Measurements from ENCODE around the gene VANGL2. TPM values are rescaled to one million over a fixed set of nuclear protein-coding genes. Genes with fewer than 3 reads are reported as not detected.

The VANGL2 gene
- total and polyA plus RNA-seq, 4 experiments from 2014 or later = not detected

DNA sequence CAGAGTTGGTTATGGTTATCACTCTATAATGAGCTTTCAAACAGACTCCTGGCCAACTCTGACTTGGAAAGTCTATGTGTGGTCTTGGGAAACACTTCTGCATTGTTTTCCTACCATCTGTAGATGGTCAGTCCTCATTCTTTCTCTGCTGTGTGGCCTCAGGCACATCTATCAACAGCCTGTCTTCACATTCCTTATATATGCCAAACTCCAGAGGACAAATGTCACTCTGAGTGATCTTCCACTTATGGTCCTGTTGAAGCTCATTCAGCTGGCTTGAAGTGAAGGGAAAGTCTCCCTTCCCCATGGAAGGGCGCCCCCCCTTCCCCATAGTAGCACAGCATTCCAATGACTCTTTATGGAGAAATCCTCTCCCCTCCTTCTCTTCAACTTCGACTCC lies 58.7 kb downstream of the VANGL2 start:
- H3K27ac Mint-ChIP-seq = peak overlapping the region in 5 of 7 donors; percentile 1 to 94 (median 69)
- no peak for DNase-seq
- no peak overlapping the region for H3K4me3 ChIP-seq (ENCODE audit: low read length in 2 of 2)
- H3K4me1 ChIP-seq (ENCODE audit: insufficient read depth, low read length) = peaks cover 57% of the 10 kb centered on the region
- H3K27me3 Mint-ChIP-seq = no peaks in the 10 kb centered on the region
- no peaks in the 10 kb centered on the region for H3K9me3 Mint-ChIP-seq
- no peaks in the 10 kb centered on the region for H3K36me3 ChIP-seq (ENCODE audit: insufficient read depth, low read length)
- H3K36me3 Mint-ChIP-seq = no peaks in the 10 kb centered on the region
- peak overlapping the region in 3 of 8 donors; percentile 24 to 33 (median 27) for H3K4me3 Mint-ChIP-seq
- H3K27ac ChIP-seq (ENCODE audit: low read depth, low read length) = no peak overlapping the region
- intact Hi-C loops (cut with micrococcal nuclease) = no loop called here
- POLR2A ChIA-PET (ENCODE audit: partially characterized antibody) = interaction anchor here (0.8 to 2.2 kb wide), 8 partner anchors 9 to 81 kb away, joined by 3 to 7 read pairs (median 4); partner anchors contain the start of gene SLAMF6
- no peaks in the 10 kb centered on the region for H3K27me3 ChIP-seq (ENCODE audit: insufficient read depth, low read length)
- CTCF ChIA-PET (ENCODE audit: partially characterized antibody) = interaction anchor here (0.9 kb wide), 1 partner anchor 86 kb away, joined by 3 read pairs; no protein-coding TSS in a partner anchor
- H3K4me1 Mint-ChIP-seq = peaks cover 56 to 78% (median 60%) of the 10 kb centered on the region in 4 donors
- H3K9me3 ChIP-seq (ENCODE audit: control insufficient read depth in 1 of 2, low read length in 2 of 2) = no peaks in the 10 kb centered on the region

GRCh38 chr1:160459687-160460086 lies 59.3 kb downstream of the VANGL2 start:
- H3K4me1 ChIP-seq (ENCODE audit: insufficient read depth, low read length) = peaks cover 56% of the 10 kb centered on the region
- Mint-ChIP-seq H3K4me3 (peak overlapping the region; percentile 1 to 91 (median 76)), H3K4me1 (peaks cover 54 to 78% (median 57%) of the 10 kb centered on the region in 4 donors), H3K27ac (peak overlapping the region; percentile 24 to 95 (median 80)), H3K36me3 (no peaks in the 10 kb centered on the region), H3K9me3 (no peaks in the 10 kb centered on the region), H3K27me3 (no peaks in the 10 kb centered on the region)
- no peak overlapping the region for H3K27ac ChIP-seq (ENCODE audit: low read depth, low read length)
- H3K27me3 ChIP-seq (ENCODE audit: insufficient read depth, low read length) = no peaks in the 10 kb centered on the region
- H3K4me3 ChIP-seq (ENCODE audit: low read length in 2 of 2) = no peak overlapping the region
- CTCF ChIA-PET (ENCODE audit: partially characterized antibody) = interaction anchor here (0.9 to 1.6 kb wide), 2 partner anchors 8 to 85 kb away, joined by 3 read pairs; no protein-coding TSS in a partner anchor
- H3K9me3 ChIP-seq (ENCODE audit: control insufficient read depth in 1 of 2, low read length in 2 of 2) = no peaks in the 10 kb centered on the region
- DNase-seq = no peak
- POLR2A ChIA-PET (ENCODE audit: partially characterized antibody) = interaction anchor here (0.8 to 2.2 kb wide), 6 partner anchors 11 to 81 kb away, joined by 3 to 7 read pairs (median 4); partner anchors contain the start of gene SLAMF6
- intact Hi-C loops (cut with micrococcal nuclease) = no loop called here
- no peaks in the 10 kb centered on the region for H3K36me3 ChIP-seq (ENCODE audit: insufficient read depth, low read length)

- POLR2A ChIA-PET (ENCODE audit: partially characterized antibody) = interaction anchor here (0.6 to 2.2 kb wide), 8 partner anchors 9 to 80 kb away, joined by 3 to 7 read pairs (median 3); no protein-coding TSS in a partner anchor
- H3K27me3 ChIP-seq (ENCODE audit: insufficient read depth, low read length) = no peaks in the 10 kb centered on the region
- H3K27ac ChIP-seq (ENCODE audit: low read depth, low read length) = peak overlapping the region; percentile 43
- Mint-ChIP-seq H3K9me3 (peaks cover 0 to 2% (median 0%) of the 10 kb centered on the region in 8 donors), H3K4me3 (peak overlapping the region; percentile 67 to 91 (median 82)), H3K27ac (peak overlapping the region; percentile 61 to 95 (median 93)), H3K36me3 (no peaks in the 10 kb centered on the region), H3K4me1 (peaks cover 52 to 75% (median 52%) of the 10 kb centered on the region in 4 donors), H3K27me3 (no peaks in the 10 kb centered on the region)
- CTCF ChIA-PET (ENCODE audit: partially characterized antibody) = interaction anchor here (1.0 to 1.6 kb wide), 2 partner anchors 9 to 20 kb away, joined by 3 read pairs; no protein-coding TSS in a partner anchor
- H3K36me3 ChIP-seq (ENCODE audit: insufficient read depth, low read length) = no peaks in the 10 kb centered on the region
- intact Hi-C loops (cut with micrococcal nuclease) = no loop called here
- peak overlapping the region; percentile 29 to 53 for H3K4me3 ChIP-seq (ENCODE audit: low read length in 2 of 2)
- no peak for DNase-seq
- H3K9me3 ChIP-seq (ENCODE audit: control insufficient read depth in 1 of 2, low read length in 2 of 2) = no peaks in the 10 kb centered on the region
- peaks cover 52% of the 10 kb centered on the region for H3K4me1 ChIP-seq (ENCODE audit: insufficient read depth, low read length)
These were observed 59.9 kb downstream of the VANGL2 start for GRCh38 chr1:160460214-160460642.

GRCh38 chr1:160460683-160461287 lies 60.4 kb downstream of the VANGL2 start:
- Mint-ChIP-seq H3K9me3 (peaks cover 0 to 4% (median 0%) of the 10 kb centered on the region in 8 donors), H3K27me3 (no peaks in the 10 kb centered on the region), H3K27ac (peak overlapping the region; percentile 61 to 95 (median 93)), H3K36me3 (no peaks in the 10 kb centered on the region), H3K4me3 (peak overlapping the region; percentile 67 to 91 (median 82)), H3K4me1 (peaks cover 51 to 73% (median 52%) of the 10 kb centered on the region in 4 donors)
- DNase-seq = no peak
- Histone ChIP-seq H3K4me3 (ENCODE audit: low read length in 2 of 2) (peak overlapping the region; percentile 29 to 53), H3K36me3 (ENCODE audit: insufficient read depth, low read length) (no peaks in the 10 kb centered on the region), H3K9me3 (ENCODE audit: control insufficient read depth in 1 of 2, low read length in 2 of 2) (no peaks in the 10 kb centered on the region), H3K27ac (ENCODE audit: low read depth, low read length) (peak overlapping the region; percentile 43), H3K27me3 (ENCODE audit: insufficient read depth, low read length) (no peaks in the 10 kb centered on the region), H3K4me1 (ENCODE audit: insufficient read depth, low read length) (peaks cover 49% of the 10 kb centered on the region)
- ChIA-PET POLR2A (ENCODE audit: partially characterized antibody) (interaction anchor here (0.6 to 2.2 kb wide), 9 partner anchors 8 to 79 kb away, joined by 3 to 7 read pairs (median 3); no protein-coding TSS in a partner anchor), CTCF (ENCODE audit: partially characterized antibody) (interaction anchor here (1.0 to 1.6 kb wide), 3 partner anchors 9 to 20 kb away, joined by 3 read pairs; no protein-coding TSS in a partner anchor)
- intact Hi-C loops (cut with micrococcal nuclease) = no loop called here

DNA sequence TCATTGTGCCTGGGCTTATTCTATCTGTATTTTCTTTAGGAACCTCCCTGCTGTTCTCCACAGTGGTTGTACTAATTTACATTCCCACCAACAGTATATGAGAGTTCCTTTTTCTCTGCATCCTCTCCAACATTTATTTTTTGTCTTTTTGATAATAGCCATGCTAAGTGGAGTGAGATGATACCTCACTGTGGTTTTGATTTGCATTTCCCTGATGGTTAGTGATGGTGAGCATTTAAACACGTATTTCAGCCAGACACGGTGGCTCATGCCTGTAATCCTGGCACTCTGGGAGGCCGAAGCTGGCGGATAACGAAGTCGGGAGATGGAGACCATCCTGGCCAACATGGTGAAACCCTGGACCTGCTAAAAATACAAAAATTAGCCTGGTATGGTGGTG lies 64.8 kb downstream of the VANGL2 start:
- H3K27me3 Mint-ChIP-seq = no peaks in the 10 kb centered on the region
- no peak overlapping the region for H3K27ac Mint-ChIP-seq
- H3K27me3 ChIP-seq (ENCODE audit: insufficient read depth, low read length) = no peaks in the 10 kb centered on the region
- no peak overlapping the region for H3K4me3 Mint-ChIP-seq
- H3K9me3 ChIP-seq (ENCODE audit: control insufficient read depth in 1 of 2, low read length in 2 of 2) = no peaks in the 10 kb centered on the region
- no peak overlapping the region for H3K4me3 ChIP-seq (ENCODE audit: low read length in 2 of 2)
- peaks cover 41% of the 10 kb centered on the region for H3K4me1 ChIP-seq (ENCODE audit: insufficient read depth, low read length)
- ChIA-PET CTCF (ENCODE audit: partially characterized antibody) (interaction anchor here (1.2 to 1.8 kb wide), 3 partner anchors 10 to 36 kb away, joined by 3 to 4 read pairs (median 3); no protein-coding TSS in a partner anchor), POLR2A (ENCODE audit: partially characterized antibody) (interaction anchor here (0.7 to 1.5 kb wide), 2 partner anchors 9 to 191 kb away, joined by 3 to 4 read pairs; no protein-coding TSS in a partner anchor)
- no peak for DNase-seq
- peaks cover 0 to 6% (median 0%) of the 10 kb centered on the region in 8 donors for H3K9me3 Mint-ChIP-seq
- peaks cover 43 to 56% (median 44%) of the 10 kb centered on the region in 4 donors for H3K4me1 Mint-ChIP-seq
- H3K36me3 Mint-ChIP-seq = no peaks in the 10 kb centered on the region
- no peaks in the 10 kb centered on the region for H3K36me3 ChIP-seq (ENCODE audit: insufficient read depth, low read length)
- intact Hi-C loops (cut with micrococcal nuclease) = no loop called here
- no peak overlapping the region for H3K27ac ChIP-seq (ENCODE audit: low read depth, low read length)

GRCh38 chr1:160466961-160467360 lies 66.6 kb downstream of the VANGL2 start:
- Mint-ChIP-seq H3K9me3 (peaks cover 0 to 6% (median 0%) of the 10 kb centered on the region in 8 donors), H3K4me1 (peaks cover 30 to 39% (median 30%) of the 10 kb centered on the region in 4 donors), H3K27ac (no peak overlapping the region), H3K36me3 (no peaks in the 10 kb centered on the region), H3K4me3 (peak overlapping the region in 2 of 8 donors; percentile 13 to 24), H3K27me3 (no peaks in the 10 kb centered on the region)
- ChIA-PET POLR2A (ENCODE audit: partially characterized antibody) (interaction anchor here (1.3 to 1.6 kb wide), 4 partner anchors 12 to 23 kb away, joined by 3 to 8 read pairs (median 4); no protein-coding TSS in a partner anchor), CTCF (ENCODE audit: partially characterized antibody) (interaction anchor here (1.0 to 2.0 kb wide), 3 partner anchors 11 to 130 kb away, joined by 3 to 8 read pairs (median 3); no protein-coding TSS in a partner anchor)
- no peaks in the 10 kb centered on the region for H3K27me3 ChIP-seq (ENCODE audit: insufficient read depth, low read length)
- peaks cover 43% of the 10 kb centered on the region for H3K4me1 ChIP-seq (ENCODE audit: insufficient read depth, low read length)
- H3K27ac ChIP-seq (ENCODE audit: low read depth, low read length) = no peak overlapping the region
- H3K36me3 ChIP-seq (ENCODE audit: insufficient read depth, low read length) = no peaks in the 10 kb centered on the region
- H3K4me3 ChIP-seq (ENCODE audit: low read length in 2 of 2) = no peak overlapping the region
- no peak for DNase-seq
- intact Hi-C loops (cut with micrococcal nuclease) = no loop called here
- no peaks in the 10 kb centered on the region for H3K9me3 ChIP-seq (ENCODE audit: control insufficient read depth in 1 of 2, low read length in 2 of 2)

DNA sequence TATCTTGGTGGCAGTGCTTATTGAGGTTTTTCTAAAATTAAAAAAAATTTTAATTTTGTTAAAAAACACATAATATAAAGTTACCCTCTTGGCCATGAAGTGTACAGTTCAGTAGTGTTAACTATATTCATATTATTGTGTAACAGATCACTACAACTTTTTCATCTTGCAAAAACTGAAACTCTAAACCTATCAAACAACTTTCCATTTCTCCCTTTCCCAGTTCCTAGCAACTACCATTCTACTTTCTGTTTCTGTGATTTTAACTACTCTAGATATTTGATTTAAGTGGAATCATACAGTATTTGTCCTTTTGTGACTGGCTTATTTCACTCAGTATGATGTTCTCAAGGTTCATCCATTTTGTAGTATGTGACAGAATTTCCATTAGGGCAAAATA lies 67.2 kb downstream of the VANGL2 start:
- no peaks in the 10 kb centered on the region for H3K9me3 ChIP-seq (ENCODE audit: control insufficient read depth in 1 of 2, low read length in 2 of 2)
- peaks cover 47% of the 10 kb centered on the region for H3K4me1 ChIP-seq (ENCODE audit: insufficient read depth, low read length)
- POLR2A ChIA-PET (ENCODE audit: partially characterized antibody) = interaction anchor here (1.6 kb wide), 1 partner anchor 12 kb away, joined by 8 read pairs; no protein-coding TSS in a partner anchor
- no peaks in the 10 kb centered on the region for H3K27me3 Mint-ChIP-seq
- peak overlapping the region in 1 of 8 donors; percentile 7 for H3K4me3 Mint-ChIP-seq
- H3K4me3 ChIP-seq (ENCODE audit: low read length in 2 of 2) = no peak overlapping the region
- CTCF ChIA-PET (ENCODE audit: partially characterized antibody) = interaction anchor here (0.8 to 2.0 kb wide), 3 partner anchors 11 to 55 kb away, joined by 3 to 8 read pairs (median 4); no protein-coding TSS in a partner anchor
- H3K36me3 Mint-ChIP-seq = no peaks in the 10 kb centered on the region
- DNase-seq = no peak
- peaks cover 28 to 39% (median 30%) of the 10 kb centered on the region in 4 donors for H3K4me1 Mint-ChIP-seq
- H3K27me3 ChIP-seq (ENCODE audit: insufficient read depth, low read length) = no peaks in the 10 kb centered on the region
- no peaks in the 10 kb centered on the region for H3K36me3 ChIP-seq (ENCODE audit: insufficient read depth, low read length)
- H3K9me3 Mint-ChIP-seq = peaks cover 0 to 6% (median 0%) of the 10 kb centered on the region in 8 donors
- intact Hi-C loops (cut with micrococcal nuclease) = no loop called here
- no peak overlapping the region for H3K27ac Mint-ChIP-seq
- no peak overlapping the region for H3K27ac ChIP-seq (ENCODE audit: low read depth, low read length)
